ENCODE data around the gene PLPPR1. TPM values are rescaled to one million over a fixed set of nuclear protein-coding genes. Genes with fewer than 3 reads are reported as not detected.

PLPPR1 gene
- polyA plus RNA-seq, 3 donors = not detected

DNA sequence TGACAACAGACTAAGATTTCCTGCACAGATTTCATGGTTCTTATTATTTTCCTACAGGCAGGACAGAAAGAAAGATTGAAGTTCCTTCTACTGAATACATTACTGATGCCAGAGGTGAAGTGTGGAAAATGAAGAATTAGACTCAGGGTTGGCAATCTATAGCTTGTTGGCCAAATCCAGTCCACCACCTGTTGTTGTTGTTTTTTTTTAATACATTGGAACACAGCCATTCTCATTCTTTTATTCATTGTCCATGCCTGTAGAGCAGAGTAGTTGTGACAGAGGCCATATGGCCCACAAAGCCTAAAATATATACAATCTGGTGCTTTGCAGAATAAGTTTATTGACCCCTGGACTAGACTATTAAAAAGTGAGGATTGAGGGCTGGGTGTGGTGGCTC, 5.8 kb upstream of the PLPPR1 start:
- Mint-ChIP-seq H3K27ac (no peak overlapping the region), H3K4me1 (no peaks in the 10 kb centered on the region), H3K4me3 (no peak overlapping the region), H3K9me3 (peaks cover 0 to 3% (median 0%) of the 10 kb centered on the region in 7 donors), H3K36me3 (no peaks in the 10 kb centered on the region), H3K27me3 (ENCODE audit: low read depth in 3 of 3) (peaks cover 11 to 16% (median 15%) of the 10 kb centered on the region in 3 donors)
- H3K36me3 ChIP-seq (replicated peaks in 1 of 2; ENCODE audit: control insufficient read depth in 1 of 2, insufficient read depth in 2 of 2, low read length in 2 of 2) = no peaks in the 10 kb centered on the region
- no peak overlapping the region for H2AFZ ChIP-seq (ENCODE audit: insufficient read depth, low read depth, low read length, poor library complexity, severe bottlenecking)
- no peak overlapping the region for H3K27ac ChIP-seq (ENCODE audit: low read depth in 1 of 2, low read length in 2 of 2)
- intact Hi-C loops (cut with micrococcal nuclease) = no loop called here
- H4K20me1 ChIP-seq (ENCODE audit: insufficient read depth, low read length) = no peaks in the 10 kb centered on the region
- TF ChIP-seq, protein P1, sequence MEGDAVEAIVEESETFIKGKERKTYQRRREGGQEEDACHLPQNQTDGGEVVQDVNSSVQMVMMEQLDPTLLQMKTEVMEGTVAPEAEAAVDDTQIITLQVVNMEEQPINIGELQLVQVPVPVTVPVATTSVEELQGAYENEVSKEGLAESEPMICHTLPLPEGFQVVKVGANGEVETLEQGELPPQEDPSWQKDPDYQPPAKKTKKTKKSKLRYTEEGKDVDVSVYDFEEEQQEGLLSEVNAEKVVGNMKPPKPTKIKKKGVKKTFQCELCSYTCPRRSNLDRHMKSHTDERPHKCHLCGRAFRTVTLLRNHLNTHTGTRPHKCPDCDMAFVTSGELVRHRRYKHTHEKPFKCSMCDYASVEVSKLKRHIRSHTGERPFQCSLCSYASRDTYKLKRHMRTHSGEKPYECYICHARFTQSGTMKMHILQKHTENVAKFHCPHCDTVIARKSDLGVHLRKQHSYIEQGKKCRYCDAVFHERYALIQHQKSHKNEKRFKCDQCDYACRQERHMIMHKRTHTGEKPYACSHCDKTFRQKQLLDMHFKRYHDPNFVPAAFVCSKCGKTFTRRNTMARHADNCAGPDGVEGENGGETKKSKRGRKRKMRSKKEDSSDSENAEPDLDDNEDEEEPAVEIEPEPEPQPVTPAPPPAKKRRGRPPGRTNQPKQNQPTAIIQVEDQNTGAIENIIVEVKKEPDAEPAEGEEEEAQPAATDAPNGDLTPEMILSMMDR (IDR thresholded peaks at IDR 0.05) = no peak
- H3K27me3 ChIP-seq (ENCODE audit: control insufficient read depth in 2 of 2, insufficient read depth in 2 of 2, low read length in 2 of 2) = peaks cover 5 to 15% of the 10 kb centered on the region in 2 donors
- DNase-seq = no peak
- no peaks in the 10 kb centered on the region for H3K79me2 ChIP-seq (ENCODE audit: insufficient read depth, low read length)
- no peak overlapping the region for H3K4me3 ChIP-seq (replicated peaks in 1 of 3; ENCODE audit: low read depth in 2 of 3, low read length in 3 of 3)
- H3K9me3 ChIP-seq (replicated peaks in 1 of 2; ENCODE audit: control insufficient read depth in 1 of 2, insufficient read depth in 1 of 2, low read length in 2 of 2) = no peaks in the 10 kb centered on the region
- H3K4me2 ChIP-seq (replicated peaks; ENCODE audit: extremely low read depth, low read length, poor library complexity, severe bottlenecking) = no peak overlapping the region
- H3K9ac ChIP-seq (ENCODE audit: insufficient read depth, low read length, poor library complexity, severe bottlenecking) = no peak overlapping the region
- H3K4me1 ChIP-seq (ENCODE audit: control insufficient read depth in 1 of 2, insufficient read depth in 2 of 2, low read length in 2 of 2) = no peaks in the 10 kb centered on the region

DNA sequence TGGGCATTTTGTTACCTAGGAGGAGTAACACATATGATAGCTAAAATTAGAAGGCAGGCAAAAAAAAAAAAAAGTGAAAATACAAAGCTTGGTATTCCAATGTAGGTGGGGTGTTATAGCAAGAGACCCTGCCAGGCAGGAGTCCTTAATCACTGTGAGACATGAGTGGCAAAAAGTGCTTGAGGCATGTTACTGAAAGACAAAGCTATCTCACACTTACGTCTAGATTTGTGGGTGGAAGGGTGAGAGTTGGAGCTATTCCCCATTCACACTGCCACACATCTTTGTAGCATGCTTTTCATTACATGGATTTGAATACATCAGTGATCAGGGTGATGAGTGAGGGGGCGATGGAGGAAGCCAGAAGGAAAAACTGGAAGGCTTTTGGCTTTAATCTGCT, 2.6 kb upstream of the PLPPR1 start:
- no peak overlapping the region for H3K9ac ChIP-seq (ENCODE audit: insufficient read depth, low read length, poor library complexity, severe bottlenecking)
- H3K4me1 Mint-ChIP-seq = no peaks in the 10 kb centered on the region
- H3K79me2 ChIP-seq (ENCODE audit: insufficient read depth, low read length) = no peaks in the 10 kb centered on the region
- H4K20me1 ChIP-seq (ENCODE audit: insufficient read depth, low read length) = no peaks in the 10 kb centered on the region
- H3K9me3 ChIP-seq (replicated peaks in 1 of 2; ENCODE audit: control insufficient read depth in 1 of 2, insufficient read depth in 1 of 2, low read length in 2 of 2) = no peaks in the 10 kb centered on the region
- no CpG with 5 or more reads among the region's 2 CpGs for WGBS (ENCODE audit: insufficient coverage)
- no peak overlapping the region for H3K27ac ChIP-seq (ENCODE audit: low read depth in 1 of 2, low read length in 2 of 2)
- peaks cover 41 to 45% (median 44%) of the 10 kb centered on the region in 3 donors for H3K27me3 Mint-ChIP-seq (ENCODE audit: low read depth in 3 of 3)
- DNase-seq = no peak
- no peaks in the 10 kb centered on the region for H3K36me3 Mint-ChIP-seq
- TF ChIP-seq, protein P1 (IDR thresholded peaks at IDR 0.05) = no peak
- no peak overlapping the region for H2AFZ ChIP-seq (ENCODE audit: insufficient read depth, low read depth, low read length, poor library complexity, severe bottlenecking)
- H3K4me3 ChIP-seq (replicated peaks in 1 of 3; ENCODE audit: low read depth in 2 of 3, low read length in 3 of 3) = no peak overlapping the region
- intact Hi-C loops (cut with micrococcal nuclease) = no loop called here
- peaks cover 0 to 13% (median 3%) of the 10 kb centered on the region in 7 donors for H3K9me3 Mint-ChIP-seq
- H3K4me3 Mint-ChIP-seq = no peak overlapping the region
- H3K4me1 ChIP-seq (ENCODE audit: control insufficient read depth in 1 of 2, insufficient read depth in 2 of 2, low read length in 2 of 2) = no peaks in the 10 kb centered on the region
- H3K4me2 ChIP-seq (replicated peaks; ENCODE audit: extremely low read depth, low read length, poor library complexity, severe bottlenecking) = no peak overlapping the region
- peaks cover 30 to 44% of the 10 kb centered on the region in 2 donors for H3K27me3 ChIP-seq (ENCODE audit: control insufficient read depth in 2 of 2, insufficient read depth in 2 of 2, low read length in 2 of 2)
- H3K27ac Mint-ChIP-seq = no peak overlapping the region
- H3K36me3 ChIP-seq (replicated peaks in 1 of 2; ENCODE audit: control insufficient read depth in 1 of 2, insufficient read depth in 2 of 2, low read length in 2 of 2) = no peaks in the 10 kb centered on the region

Data from CD14-positive monocyte (primary cell).